ENCODE data around the gene OLFM1.
"Not testable (repeated sequence)": the region's sequence is repeated elsewhere in the genome, so short reads cannot be mapped to it uniquely, and the experiment has no call there.

OLFM1 gene

DNA sequence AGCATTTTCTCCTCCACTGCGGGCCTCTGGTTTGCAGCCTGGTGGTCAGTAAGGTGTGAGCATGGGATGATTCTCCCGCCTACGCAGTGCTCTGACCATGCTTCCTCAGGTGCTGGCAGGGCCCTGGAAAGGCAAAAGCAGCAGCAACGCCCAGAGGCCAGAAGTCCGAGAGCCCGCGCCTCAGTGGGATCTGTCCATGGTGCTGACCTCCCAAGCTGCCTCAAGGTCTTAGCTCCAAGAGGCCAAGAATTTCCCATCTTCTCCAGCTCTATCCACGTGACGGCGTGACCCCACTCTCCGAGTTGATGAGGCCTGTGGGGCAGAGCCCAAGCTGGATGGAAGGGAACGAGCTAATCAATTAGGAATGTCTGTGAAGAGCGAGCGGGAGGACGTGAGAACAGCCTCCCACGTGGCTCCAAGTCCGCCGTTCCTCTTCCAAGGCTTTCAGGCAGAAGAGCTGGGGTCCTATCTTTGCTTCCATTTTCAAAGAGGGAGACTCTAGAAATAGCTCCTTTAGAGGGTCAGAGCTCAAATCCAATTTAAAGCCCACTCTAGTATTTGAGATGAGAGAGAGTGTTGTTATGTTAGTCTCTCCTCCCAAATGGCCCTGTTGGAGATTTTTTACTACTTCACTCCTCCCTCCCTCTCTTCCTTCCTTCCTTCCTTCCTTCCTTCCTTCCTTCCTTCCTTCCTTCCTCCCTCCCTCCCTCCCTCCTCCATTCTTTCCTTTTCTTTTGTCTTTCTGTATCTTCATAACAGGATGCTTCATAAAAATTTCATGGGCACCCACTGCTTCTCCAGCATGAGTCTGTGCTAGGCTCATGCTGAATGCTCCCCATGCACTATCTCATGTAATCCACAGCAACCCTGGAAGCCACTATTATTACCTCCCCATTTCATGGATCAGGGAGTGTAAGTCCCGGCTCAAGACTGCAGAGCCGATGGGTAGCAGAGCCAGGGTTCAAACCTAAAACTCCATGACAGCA, 69.3 kb downstream of the OLFM1 start:
- DNase-seq: no peak

DNA sequence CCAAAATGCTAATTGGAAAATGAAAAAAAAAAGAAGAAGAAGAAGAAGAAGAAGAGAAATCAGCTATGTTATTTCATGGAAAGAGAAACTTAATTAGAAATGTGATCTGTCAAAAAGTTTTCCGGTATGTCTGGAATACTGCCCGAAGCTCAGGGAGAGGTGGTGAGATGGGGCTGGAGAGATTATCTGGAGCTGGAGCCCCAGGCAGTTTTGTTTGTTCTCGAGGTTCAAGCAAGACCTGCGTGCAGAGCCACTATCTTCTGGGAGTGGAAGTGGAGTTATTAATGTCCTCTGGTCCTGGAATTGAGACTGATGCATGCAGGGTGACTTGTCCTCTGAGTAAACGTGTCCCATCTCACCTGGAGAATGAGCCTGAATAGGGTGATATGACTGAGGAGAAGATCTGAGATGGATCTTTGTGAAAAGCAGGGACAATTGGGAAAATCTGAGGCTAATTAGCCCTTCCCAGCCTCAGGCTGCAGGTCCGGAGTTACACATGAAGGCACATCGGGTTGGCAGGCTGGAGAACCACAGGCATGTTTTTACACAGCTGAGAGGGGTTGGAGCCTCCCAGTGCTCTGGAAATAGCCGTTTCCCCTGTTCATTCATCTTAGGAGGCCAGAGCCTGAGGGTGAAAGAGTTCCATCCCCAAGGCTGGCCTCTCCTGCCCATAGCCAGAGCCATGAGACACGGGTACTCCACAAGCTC, 70.5 kb downstream of the OLFM1 start:
- DNase-seq: no peak

DNA sequence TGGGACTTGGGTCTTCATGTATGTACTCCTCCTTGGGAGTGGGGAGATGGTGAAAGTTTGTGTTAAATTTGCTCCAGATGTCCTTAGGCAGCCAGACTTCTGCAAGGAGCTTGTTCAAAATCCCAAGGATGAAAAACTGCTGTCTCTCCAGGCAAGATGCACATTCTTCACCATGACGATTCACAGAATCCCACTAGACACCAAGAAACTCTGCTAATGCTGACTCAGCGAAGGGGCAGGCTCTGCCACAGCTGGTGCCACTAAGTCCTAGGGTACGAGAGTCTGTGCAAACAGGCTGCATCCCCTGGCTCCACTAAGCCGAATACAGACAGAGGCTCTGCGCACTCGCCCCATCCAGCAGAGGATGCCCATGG, 71.1 kb downstream of the OLFM1 start:
- no peak for DNase-seq

DNA sequence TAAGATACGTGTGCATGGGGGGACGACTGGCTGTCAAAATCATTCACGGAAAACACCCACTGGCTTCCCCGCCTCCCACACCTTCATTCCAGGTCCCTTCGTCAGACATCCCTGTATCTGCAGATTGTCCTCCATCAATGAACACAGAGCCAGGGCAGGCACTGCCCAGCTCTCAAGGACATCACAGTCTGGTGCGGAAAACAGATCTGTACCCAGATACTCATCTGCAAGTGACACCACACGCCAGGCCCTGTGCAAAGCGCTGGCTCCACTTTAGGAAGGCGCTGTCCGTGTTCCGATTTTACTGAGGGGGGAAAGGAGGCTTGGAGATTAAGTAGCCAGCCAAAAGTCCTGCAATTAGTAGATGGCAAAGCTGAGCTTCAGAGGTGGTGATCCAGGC, 72.3 kb downstream of the OLFM1 start:
- no peak for DNase-seq

DNA sequence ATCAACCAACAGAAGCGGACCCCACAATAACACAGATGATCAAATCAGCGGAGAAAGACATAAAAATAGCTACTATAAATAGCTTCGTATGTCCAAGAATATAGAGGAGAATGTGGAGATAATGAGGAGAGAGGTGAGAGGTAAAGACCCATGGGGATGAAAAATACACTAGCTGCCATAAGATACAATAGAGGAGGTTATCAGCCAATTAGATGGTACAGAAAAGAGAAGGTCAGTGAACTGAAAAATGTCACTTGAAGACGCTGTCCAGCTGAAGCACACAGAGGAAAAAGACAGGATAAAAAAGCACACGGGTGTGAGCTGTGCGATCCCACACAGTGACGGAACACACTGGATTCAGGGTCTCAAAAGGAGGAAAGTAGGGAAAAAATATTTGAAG, 73.4 kb downstream of the OLFM1 start:
- DNase-seq: no peak

DNA sequence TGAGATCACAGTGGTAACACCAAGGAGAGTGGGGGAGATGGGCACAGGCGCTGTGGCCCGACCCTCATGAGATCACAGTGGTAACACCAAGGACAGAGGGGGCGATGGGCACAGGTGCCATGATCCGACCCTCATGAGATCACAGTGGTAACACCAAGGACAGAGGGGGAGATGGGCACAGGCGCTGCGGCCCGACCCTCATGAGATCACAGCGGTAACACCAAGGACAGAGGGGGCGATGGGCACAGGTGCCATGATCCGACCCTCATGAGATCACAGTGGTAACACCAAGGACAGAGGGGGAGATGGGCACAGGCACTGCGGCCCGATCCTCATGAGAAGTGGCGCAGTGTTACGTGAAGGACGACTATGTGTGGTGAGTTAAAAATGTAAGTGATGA, 75.1 kb downstream of the OLFM1 start:
- DNase-seq: not testable (repeated sequence)

DNA sequence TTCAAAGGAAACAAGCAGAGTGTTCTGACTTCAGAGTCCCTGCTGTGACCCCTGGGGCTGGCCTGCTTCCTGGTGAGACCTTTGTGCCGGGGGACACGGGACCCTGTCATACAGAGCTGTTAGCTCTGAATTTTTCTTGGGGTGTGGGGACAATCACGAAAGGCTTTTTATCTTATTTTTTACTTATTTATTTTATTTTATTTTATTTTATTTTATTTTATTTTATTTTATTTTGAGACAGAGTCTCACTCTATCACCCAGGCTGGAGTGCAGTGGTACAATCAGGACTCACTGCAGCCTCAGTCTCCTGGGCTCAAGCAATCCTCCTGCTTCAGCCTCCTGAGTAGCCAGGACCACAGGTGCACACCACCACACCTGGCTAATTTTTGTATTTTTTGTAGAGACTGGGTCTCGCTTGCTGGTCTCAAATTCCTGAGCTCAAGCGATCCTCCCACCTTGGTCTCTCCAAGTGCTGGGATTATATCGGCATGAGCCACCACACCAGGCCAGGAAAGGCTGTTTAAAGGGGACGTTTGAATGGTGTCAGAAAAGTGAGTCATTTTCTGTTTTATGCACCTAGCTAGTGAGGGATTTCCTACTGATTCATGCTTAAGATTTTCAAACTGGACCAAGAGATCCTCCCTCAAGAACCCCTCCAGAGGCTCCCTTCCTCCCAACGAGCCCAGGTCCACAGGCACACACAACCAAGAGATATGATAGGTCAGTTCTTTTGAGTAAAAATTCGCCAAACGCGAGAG, 75.7 kb downstream of the OLFM1 start:
- no peak for DNase-seq

DNA sequence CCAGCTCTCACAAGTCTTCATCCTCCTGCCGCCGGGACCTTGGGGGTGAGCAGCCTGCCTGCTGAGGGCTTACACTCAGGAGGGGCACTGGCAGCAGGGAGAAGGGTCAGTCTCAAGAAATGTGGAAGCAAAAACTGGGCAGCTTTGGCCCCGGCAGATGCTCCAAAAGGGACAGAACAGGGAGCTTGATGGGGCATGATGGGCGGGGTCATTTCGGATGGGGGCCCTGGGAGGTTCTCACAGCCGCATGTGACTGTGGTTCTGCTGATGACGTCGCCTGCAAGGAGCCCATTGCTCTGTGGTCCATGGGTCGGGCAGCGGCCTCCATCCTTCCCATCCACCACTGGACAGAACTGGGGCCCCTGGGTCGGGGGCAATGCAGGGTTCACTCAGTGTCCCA, 76.6 kb downstream of the OLFM1 start:
- no peak for DNase-seq

DNA sequence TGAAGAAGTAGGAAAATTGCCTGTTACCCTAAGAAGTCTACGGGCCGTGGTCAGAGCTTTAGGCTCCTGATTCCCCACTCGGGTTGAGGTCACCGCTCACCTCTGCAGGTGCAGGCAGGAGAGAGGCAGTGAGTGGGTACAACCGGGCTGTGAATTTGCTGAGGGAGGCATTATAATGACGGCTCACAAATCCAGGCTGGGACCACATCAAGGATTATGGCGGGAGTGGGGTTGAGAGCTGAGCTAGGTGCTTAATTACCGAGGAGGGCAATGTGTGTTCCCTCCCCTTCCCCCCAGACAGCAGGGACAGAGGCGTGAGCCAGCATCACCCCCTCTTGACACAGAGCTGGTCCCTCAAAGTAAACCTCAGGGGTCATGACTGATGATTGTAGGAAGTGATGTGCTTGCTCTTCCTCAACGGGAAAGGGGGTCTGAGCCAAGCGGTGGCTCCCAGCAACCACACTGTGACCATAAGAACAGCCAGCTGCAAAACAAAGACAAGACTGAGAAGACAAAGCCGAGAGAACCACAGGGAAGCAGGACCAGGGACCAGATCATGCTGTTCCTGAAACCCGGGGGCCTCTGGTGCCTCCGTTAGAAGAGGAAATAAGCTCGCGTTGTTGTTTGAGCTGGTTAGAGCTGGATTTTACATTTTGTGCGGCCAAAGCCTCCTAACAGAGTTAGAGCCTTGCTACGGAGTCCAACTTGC, 77.7 kb downstream of the OLFM1 start:
- no peak for DNase-seq

DNA sequence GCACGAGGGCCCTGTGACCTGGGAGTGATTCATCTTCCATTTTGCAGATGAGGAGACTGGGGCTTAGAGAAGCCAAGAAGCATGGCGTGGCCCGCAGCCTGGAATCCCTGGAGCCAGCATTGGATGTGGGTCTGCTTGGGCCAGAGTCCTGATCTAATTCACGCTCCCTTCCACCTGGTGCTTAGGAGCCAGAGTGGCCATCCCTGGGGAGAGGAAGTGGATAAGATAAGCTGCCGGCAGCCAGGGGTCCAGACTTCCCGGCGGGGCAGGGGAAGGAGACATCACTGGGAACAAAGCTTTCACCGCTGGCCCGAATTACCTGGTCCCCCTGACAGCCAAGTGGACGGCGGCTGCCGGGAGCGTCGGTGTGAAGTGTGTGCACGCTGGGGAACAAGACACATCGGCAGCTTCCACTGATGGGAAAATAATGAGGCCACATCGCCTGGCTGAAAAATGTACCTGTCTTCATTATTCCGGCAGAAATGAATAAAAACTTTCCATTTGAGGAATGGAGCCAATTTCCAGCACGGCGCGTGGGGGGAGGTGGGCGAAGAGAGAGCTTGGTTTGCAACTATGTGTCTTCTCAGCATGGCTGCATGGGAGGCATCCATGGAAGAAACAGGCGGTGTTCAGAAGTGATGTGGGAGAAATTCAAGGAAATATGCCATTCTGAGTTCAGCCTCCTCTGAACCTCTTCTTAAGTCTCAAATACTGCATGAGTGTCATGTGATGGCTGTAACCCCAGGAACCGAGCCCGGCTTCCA, 78.5 kb downstream of the OLFM1 start:
- DNase-seq: no peak

DNA sequence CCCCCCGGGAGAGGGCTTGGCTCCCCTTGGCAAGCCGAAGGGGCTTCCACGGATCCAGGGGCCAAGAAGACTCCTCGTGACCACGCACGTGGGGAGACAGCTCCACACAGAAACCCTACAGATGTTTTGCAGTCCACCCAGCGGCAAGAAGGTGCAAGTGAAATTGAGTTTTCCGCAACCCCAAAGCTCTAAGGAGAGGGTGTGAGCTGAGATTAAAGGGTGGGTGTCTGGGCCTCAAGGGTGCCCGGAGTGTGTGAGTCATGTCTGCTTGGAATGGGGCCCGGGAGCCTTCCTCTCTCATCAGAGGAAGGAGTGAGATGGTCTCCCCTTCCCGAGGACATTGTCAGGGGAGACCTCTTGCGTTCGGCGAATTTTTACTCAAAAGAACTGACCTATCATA, 79.1 kb downstream of the OLFM1 start:
- no peak for DNase-seq

DNA sequence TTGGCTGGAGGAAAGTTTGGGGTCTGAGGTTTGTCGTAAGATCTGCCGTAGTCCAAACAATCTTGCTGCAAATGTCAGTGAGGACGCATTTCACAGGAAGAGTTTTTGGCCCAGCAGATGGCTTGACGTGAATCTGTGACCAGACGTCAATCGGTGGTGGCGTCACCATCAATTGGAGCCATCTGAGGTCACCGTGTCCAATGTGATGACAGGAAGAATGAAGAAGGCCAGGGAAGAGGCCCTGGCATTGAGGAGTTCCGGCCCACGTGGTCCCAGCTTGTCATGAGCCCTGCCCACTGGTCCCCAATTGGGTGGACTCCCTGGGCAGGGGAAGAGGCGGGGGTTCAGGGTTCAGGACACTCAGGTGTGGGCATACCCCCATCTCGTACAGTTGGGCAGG, 79.9 kb downstream of the OLFM1 start:
- no peak for DNase-seq

DNA sequence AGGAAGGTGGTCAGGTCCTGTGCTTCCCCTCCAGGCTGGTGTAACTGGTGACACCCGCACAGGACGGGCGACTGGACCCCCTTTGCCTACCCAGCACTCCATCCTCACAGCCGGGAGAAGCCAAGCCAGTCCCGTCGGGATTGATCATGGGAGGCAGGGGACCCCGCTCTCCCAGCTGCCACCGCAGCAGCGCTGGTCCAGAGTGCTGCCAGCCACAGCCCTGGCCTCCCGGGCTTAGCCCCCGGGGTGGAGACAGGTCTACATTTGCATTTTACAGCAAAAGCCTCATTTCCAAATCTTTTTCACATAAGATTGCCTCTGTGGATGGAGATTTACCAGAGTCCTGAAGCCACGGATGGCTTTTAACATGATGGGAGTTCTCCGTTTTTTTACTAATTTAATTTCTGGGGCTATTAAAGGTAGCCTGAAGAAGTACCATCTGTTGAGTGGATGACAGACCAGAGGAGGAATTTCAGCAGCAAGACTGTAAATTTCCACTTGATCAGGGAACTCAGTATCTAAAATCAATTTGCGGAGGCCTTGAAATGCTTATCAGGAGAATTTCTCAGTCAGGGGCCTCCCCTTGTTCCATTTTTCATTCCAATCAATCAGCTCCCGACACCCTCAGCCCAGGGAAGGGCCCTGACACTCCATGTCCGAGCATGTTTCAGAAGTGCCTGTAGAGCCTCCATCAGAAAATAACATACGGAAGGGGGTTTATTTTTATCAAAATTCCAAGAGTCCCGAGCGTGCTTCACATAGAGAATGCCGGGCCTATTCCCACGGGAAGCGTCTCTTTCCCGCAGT, 80.6 kb downstream of the OLFM1 start:
- DNase-seq: no peak

DNA sequence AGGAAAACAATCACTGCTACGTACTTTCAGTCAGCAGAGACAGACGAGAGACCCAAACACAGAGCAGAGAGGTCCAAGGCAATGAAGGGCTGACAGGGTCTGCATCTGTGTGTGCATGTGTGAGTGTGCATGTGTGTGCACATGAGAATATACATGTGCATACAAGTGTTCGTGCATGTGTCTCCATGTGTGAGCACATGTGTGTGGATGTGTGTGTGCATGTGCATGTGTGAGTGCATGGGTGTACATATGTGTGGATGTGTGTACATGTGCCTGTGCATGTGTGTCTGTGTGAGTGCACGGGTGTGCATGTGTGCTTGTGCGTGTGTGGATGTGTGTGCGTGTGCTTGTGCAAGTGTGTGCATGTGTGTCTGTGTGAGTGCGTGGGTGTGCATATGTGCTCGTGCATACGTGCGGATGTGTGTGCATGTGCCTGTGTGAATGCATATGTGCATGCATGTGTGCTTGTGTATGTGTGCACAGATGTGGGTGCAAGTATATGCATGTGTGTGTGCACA, 82.3 kb downstream of the OLFM1 start:
- no peak for DNase-seq

DNA sequence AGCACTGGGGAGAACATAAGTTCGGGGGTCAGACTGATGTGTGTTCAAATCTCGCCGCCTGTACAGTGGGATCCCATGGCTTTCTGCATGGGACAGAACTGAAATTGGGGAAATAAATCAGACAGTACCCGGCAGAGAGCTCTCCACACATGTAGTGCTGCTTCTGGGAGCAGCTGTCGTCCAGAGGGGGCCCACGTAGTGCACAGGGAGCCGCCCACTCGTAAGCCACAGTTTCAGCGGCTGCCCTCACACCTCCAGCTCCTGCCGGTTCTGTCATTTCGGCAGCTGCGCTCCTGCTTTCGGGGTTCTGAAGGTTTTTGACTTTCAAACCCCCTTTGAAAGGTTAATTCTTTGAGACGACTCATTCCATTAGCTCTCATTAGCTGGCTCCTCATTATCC, 83.1 kb downstream of the OLFM1 start:
- DNase-seq: no peak
